GM23338 (cell line): ENCODE results near the gene RSPO3. TPM values are rescaled to one million over a fixed set of nuclear protein-coding genes. Genes with fewer than 3 reads are reported as not detected.

Experiments used
- ATAC-seq: fragments of 200-7000 bp; cut with Tn5 transposase; 3 replicates; pipeline ENCODE4 v1.9.1; 2020
- DNase-seq: peaks from one replicate; pipeline ENCODE4 v3.0.0-alpha.2; 2015; ENCODE audit warnings: low spot score
- H2AFZ ChIP-seq: fragments of 200-600 bp; sonication (generic); 2 replicates; pipeline ENCODE4 v1.8.0; 2016; ENCODE audit warnings: antibody characterized with exemption, mild to moderate bottlenecking, moderate library complexity
- H3F3A ChIP-seq: fragments of 200-600 bp; sonication (generic); replicated peaks from 2 replicates; pipeline ENCODE4 v1.8.0; 2017; ENCODE audit warnings: antibody characterized with exemption, mixed run types, low read depth
- H3K27ac ChIP-seq: fragments of 200-600 bp; sonication (generic); 2 replicates; pipeline ENCODE4 v1.6.1; 2016; ENCODE audit warnings: low read depth
- H3K27me3 ChIP-seq: fragments of 200-600 bp; sonication (generic); 2 replicates; pipeline ENCODE4 v1.8.0; 2016; ENCODE audit warnings: mild to moderate bottlenecking, mixed run types, moderate library complexity; ENCODE audit not compliant: insufficient read depth
- H3K36me3 ChIP-seq: fragments of 200-600 bp; sonication (generic); 2 replicates; pipeline ENCODE4 v1.8.0; 2016; ENCODE audit warnings: mild to moderate bottlenecking; ENCODE audit not compliant: insufficient read depth
- H3K4me1 ChIP-seq: fragments of 200-600 bp; sonication (generic); 2 replicates; pipeline ENCODE4 v1.8.0; 2016; ENCODE audit warnings: mild to moderate bottlenecking, moderate library complexity; ENCODE audit not compliant: insufficient read depth
- H3K4me2 ChIP-seq: fragments of 200-600 bp; sonication (generic); 2 replicates; pipeline ENCODE4 v1.7.1; 2017; ENCODE audit warnings: mixed run types
- H3K4me3 ChIP-seq: fragments of 200-600 bp; sonication (generic); 2 replicates; pipeline ENCODE4 v1.6.1; 2016; ENCODE audit warnings: mixed run types
- H3K79me2 ChIP-seq: fragments of 200-600 bp; sonication (generic); replicated peaks from 2 replicates; pipeline ENCODE4 v1.8.0; 2017; ENCODE audit warnings: mild to moderate bottlenecking; ENCODE audit not compliant: insufficient read depth
- H3K9me2 ChIP-seq: fragments of 200-600 bp; sonication (generic); 2 replicates; pipeline ENCODE4 v1.8.0; 2017; ENCODE audit not compliant: insufficient read depth
- H4K20me1 ChIP-seq: fragments of 200-600 bp; sonication (generic); replicated peaks from 2 replicates; pipeline ENCODE4 v1.8.0; 2017; ENCODE audit warnings: mild to moderate bottlenecking; ENCODE audit not compliant: insufficient read depth
- H3K27ac Mint-ChIP-seq: 2 replicates; pipeline ENCODE4 v1.8.0; 2020; ENCODE audit warnings: inconsistent platforms, mild to moderate bottlenecking, moderate library complexity, mixed read lengths
- H3K27me3 Mint-ChIP-seq: 3 replicates; pipeline ENCODE4 v1.8.0; 2022; ENCODE audit warnings: low read depth, mild to moderate bottlenecking, moderate library complexity, mixed read lengths, inconsistent platforms; ENCODE audit not compliant: insufficient read depth, poor library complexity
- H3K36me3 Mint-ChIP-seq: 3 replicates; pipeline ENCODE4 v1.8.0; 2021; ENCODE audit warnings: low read depth, mild to moderate bottlenecking, inconsistent platforms, moderate library complexity, mixed read lengths
- H3K4me1 Mint-ChIP-seq: 3 replicates; pipeline ENCODE4 v1.8.0; 2020; ENCODE audit warnings: mild to moderate bottlenecking, inconsistent platforms, mixed read lengths
- H3K4me3 Mint-ChIP-seq: 3 replicates; pipeline ENCODE4 v1.8.0; 2021; ENCODE audit warnings: moderate library complexity, mild to moderate bottlenecking, inconsistent platforms, mixed read lengths
- H3K9me3 Mint-ChIP-seq: 3 replicates; pipeline ENCODE4 v1.8.0; 2020; ENCODE audit warnings: moderate library complexity, mild to moderate bottlenecking, inconsistent platforms, mixed read lengths
- JUNB ChIP-seq: IDR thresholded peaks from one replicate; pipeline ENCODE4 v1.6.1; 2016; ENCODE audit warnings: antibody characterized with exemption; ENCODE audit not compliant: unreplicated experiment
- ZNF331 ChIP-seq: fragments of 250-450 bp; sonication (Bioruptor Pico); IDR thresholded peaks from 2 replicates; pipeline ENCODE4 v1.5.0; 2020; ENCODE audit warnings: low read depth, mild to moderate bottlenecking, moderate library complexity
- polyA plus RNA-seq: library from polyadenylated mRNA; unstranded; fragments of >200 nt; fragmentation: Nextera tagmentation; extraction: Ambion mirVana; gene quantifications from 2 replicates; pipeline ENCODE4 v1.2.1, GENCODE V29; 2016
- total RNA-seq: library from RNA; depleted of rRNA; stranded (reverse); fragments of >200 nt; shearing (Covaris generic); gene quantifications from 2 replicates; pipeline ENCODE4 v1.2.3, GENCODE V29; 2014
- TF ChIP-seq, protein P1 (sequence below), 2 experiments: fragments of 200-600 bp in 1 of 2; sonication (generic) in 1 of 2; conservative IDR thresholded peaks; 2 replicates each; pipeline versions ENCODE4 v1.5.1 to v1.6.1; 2016 to 2017; ENCODE audit warnings: antibody characterized with exemption in 2 of 2, low read depth in 2 of 2, mild to moderate bottlenecking in 2 of 2, moderate library complexity in 1 of 2
- TF ChIP-seq, protein P2 (sequence below): fragments of 250-450 bp; sonication (Bioruptor Pico); IDR thresholded peaks from 2 replicates; pipeline ENCODE4 v1.5.0; 2020; ENCODE audit warnings: mild to moderate bottlenecking, moderate library complexity
- TF ChIP-seq, protein P3 (sequence below): IDR thresholded peaks from 2 replicates; pipeline ENCODE4 v1.6.1; 2016; ENCODE audit warnings: antibody characterized with exemption

Gene RSPO3
- total and polyA plus RNA-seq, 2 experiments from 2014 or later, result not detected

GRCh38 chr6:127129251-127129650, 10.8 kb downstream of the RSPO3 start (continued):
- TF ChIP-seq, protein P1, sequence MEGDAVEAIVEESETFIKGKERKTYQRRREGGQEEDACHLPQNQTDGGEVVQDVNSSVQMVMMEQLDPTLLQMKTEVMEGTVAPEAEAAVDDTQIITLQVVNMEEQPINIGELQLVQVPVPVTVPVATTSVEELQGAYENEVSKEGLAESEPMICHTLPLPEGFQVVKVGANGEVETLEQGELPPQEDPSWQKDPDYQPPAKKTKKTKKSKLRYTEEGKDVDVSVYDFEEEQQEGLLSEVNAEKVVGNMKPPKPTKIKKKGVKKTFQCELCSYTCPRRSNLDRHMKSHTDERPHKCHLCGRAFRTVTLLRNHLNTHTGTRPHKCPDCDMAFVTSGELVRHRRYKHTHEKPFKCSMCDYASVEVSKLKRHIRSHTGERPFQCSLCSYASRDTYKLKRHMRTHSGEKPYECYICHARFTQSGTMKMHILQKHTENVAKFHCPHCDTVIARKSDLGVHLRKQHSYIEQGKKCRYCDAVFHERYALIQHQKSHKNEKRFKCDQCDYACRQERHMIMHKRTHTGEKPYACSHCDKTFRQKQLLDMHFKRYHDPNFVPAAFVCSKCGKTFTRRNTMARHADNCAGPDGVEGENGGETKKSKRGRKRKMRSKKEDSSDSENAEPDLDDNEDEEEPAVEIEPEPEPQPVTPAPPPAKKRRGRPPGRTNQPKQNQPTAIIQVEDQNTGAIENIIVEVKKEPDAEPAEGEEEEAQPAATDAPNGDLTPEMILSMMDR (conservative IDR thresholded peaks at IDR 0.05; ENCODE audit: low read depth in 2 of 2), result no peak

GRCh38 chr6:127131275-127131674, 12.8 kb downstream of the RSPO3 start:
- DNase-seq (no peak), ATAC-seq (no peak)
- Histone ChIP-seq H3K9me2 (no peaks in the 10 kb centered on the region), H3K36me3 (no peaks in the 10 kb centered on the region), H3K27me3 (no peaks in the 10 kb centered on the region), H4K20me1 (no peaks in the 10 kb centered on the region), H3K4me3 (no peak overlapping the region), H2AFZ (no peak overlapping the region), H3F3A (no peaks in the 10 kb centered on the region), H3K27ac (no peak overlapping the region), H3K4me1 (no peaks in the 10 kb centered on the region), H3K4me2 (no peak overlapping the region), H3K79me2 (no peaks in the 10 kb centered on the region)
- H3K36me3 Mint-ChIP-seq, result no peaks in the 10 kb centered on the region
- H3K27me3 Mint-ChIP-seq, result no peaks in the 10 kb centered on the region
- no peak overlapping the region for H3K4me3 Mint-ChIP-seq
- no peaks in the 10 kb centered on the region for H3K4me1 Mint-ChIP-seq
- TF ChIP-seq ZNF331 (CRISPR knock-in tag), result no peak
- TF ChIP-seq JUNB, result no peak
- TF ChIP-seq, protein P2, sequence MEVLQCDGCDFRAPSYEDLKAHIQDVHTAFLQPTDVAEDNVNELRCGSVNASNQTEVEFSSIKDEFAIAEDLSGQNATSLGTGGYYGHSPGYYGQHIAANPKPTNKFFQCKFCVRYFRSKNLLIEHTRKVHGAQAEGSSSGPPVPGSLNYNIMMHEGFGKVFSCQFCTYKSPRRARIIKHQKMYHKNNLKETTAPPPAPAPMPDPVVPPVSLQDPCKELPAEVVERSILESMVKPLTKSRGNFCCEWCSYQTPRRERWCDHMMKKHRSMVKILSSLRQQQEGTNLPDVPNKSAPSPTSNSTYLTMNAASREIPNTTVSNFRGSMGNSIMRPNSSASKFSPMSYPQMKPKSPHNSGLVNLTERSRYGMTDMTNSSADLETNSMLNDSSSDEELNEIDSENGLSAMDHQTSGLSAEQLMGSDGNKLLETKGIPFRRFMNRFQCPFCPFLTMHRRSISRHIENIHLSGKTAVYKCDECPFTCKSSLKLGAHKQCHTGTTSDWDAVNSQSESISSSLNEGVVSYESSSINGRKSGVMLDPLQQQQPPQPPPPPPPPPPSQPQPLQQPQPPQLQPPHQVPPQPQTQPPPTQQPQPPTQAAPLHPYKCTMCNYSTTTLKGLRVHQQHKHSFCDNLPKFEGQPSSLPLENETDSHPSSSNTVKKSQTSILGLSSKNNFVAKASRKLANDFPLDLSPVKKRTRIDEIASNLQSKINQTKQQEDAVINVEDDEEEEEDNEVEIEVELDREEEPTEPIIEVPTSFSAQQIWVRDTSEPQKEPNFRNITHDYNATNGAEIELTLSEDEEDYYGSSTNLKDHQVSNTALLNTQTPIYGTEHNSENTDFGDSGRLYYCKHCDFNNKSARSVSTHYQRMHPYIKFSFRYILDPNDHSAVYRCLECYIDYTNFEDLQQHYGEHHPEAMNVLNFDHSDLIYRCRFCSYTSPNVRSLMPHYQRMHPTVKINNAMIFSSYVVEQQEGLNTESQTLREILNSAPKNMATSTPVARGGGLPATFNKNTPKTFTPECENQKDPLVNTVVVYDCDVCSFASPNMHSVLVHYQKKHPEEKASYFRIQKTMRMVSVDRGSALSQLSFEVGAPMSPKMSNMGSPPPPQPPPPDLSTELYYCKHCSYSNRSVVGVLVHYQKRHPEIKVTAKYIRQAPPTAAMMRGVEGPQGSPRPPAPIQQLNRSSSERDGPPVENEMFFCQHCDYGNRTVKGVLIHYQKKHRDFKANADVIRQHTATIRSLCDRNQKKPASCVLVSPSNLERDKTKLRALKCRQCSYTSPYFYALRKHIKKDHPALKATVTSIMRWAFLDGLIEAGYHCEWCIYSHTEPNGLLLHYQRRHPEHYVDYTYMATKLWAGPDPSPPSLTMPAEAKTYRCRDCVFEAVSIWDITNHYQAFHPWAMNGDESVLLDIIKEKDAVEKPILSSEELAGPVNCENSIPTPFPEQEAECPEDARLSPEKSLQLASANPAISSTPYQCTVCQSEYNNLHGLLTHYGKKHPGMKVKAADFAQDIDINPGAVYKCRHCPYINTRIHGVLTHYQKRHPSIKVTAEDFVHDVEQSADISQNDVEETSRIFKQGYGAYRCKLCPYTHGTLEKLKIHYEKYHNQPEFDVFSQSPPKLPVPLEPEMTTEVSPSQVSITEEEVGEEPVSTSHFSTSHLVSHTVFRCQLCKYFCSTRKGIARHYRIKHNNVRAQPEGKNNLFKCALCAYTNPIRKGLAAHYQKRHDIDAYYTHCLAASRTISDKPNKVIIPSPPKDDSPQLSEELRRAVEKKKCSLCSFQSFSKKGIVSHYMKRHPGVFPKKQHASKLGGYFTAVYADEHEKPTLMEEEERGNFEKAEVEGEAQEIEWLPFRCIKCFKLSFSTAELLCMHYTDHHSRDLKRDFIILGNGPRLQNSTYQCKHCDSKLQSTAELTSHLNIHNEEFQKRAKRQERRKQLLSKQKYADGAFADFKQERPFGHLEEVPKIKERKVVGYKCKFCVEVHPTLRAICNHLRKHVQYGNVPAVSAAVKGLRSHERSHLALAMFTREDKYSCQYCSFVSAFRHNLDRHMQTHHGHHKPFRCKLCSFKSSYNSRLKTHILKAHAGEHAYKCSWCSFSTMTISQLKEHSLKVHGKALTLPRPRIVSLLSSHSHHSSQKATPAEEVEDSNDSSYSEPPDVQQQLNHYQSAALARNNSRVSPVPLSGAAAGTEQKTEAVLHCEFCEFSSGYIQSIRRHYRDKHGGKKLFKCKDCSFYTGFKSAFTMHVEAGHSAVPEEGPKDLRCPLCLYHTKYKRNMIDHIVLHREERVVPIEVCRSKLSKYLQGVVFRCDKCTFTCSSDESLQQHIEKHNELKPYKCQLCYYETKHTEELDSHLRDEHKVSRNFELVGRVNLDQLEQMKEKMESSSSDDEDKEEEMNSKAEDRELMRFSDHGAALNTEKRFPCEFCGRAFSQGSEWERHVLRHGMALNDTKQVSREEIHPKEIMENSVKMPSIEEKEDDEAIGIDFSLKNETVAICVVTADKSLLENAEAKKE (CRISPR knock-in tag), result no peak
- TF ChIP-seq, protein P3, sequence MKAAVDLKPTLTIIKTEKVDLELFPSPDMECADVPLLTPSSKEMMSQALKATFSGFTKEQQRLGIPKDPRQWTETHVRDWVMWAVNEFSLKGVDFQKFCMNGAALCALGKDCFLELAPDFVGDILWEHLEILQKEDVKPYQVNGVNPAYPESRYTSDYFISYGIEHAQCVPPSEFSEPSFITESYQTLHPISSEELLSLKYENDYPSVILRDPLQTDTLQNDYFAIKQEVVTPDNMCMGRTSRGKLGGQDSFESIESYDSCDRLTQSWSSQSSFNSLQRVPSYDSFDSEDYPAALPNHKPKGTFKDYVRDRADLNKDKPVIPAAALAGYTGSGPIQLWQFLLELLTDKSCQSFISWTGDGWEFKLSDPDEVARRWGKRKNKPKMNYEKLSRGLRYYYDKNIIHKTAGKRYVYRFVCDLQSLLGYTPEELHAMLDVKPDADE, result no peak
- H3K9me3 Mint-ChIP-seq, result no peaks in the 10 kb centered on the region
- H3K27ac Mint-ChIP-seq, result no peak overlapping the region
